CD14-positive monocyte (primary cell): ENCODE data around the gene CCNL1. TPM values are rescaled to one million over a fixed set of nuclear protein-coding genes. Genes with fewer than 3 reads are reported as not detected.

Source experiments
- DNase-seq, 3 donors: peaks; one replicate each; pipeline ENCODE4 v3.0.0-alpha.2; 2011 to 2022
- H2AFZ ChIP-seq: 2 replicates; pipeline ENCODE4 v1.6.0; 2012; ENCODE audit warnings: mild to moderate bottlenecking, low read depth, low read length, inconsistent platforms; ENCODE audit not compliant: insufficient read depth, poor library complexity, severe bottlenecking
- H3K27ac ChIP-seq, 2 donors: 1 replicate in 1 of 2; 2 replicates in 1 of 2; pipeline ENCODE4 v1.5.1; 2012 to 2013; ENCODE audit warnings: low read length in 2 of 2, control low read depth in 1 of 2, inconsistent platforms in 1 of 2, low read depth in 1 of 2, mild to moderate bottlenecking in 1 of 2
- H3K27me3 ChIP-seq, 2 donors: one replicate each; pipeline versions ENCODE4 v1.6.0 to v1.6.1; 2011 to 2013; ENCODE audit warnings: low read length in 2 of 2; ENCODE audit not compliant: control insufficient read depth in 2 of 2, insufficient read depth in 2 of 2
- H3K36me3 ChIP-seq, 2 donors: replicated peaks in 1 of 2; 1 replicate in 1 of 2; 2 replicates in 1 of 2; pipeline versions ENCODE4 v1.5.1 to v1.6.1; 2012 to 2013; ENCODE audit warnings: low read length in 2 of 2, control low read depth in 1 of 2, inconsistent platforms in 1 of 2, mild to moderate bottlenecking in 1 of 2; ENCODE audit not compliant: insufficient read depth in 2 of 2, control insufficient read depth in 1 of 2
- H3K4me1 ChIP-seq, 2 donors: 1 replicate in 1 of 2; 2 replicates in 1 of 2; pipeline versions ENCODE4 v1.5.1 to v1.6.1; 2012 to 2013; ENCODE audit warnings: low read length in 2 of 2, control low read depth in 1 of 2, inconsistent platforms in 1 of 2, mild to moderate bottlenecking in 1 of 2, moderate library complexity in 1 of 2; ENCODE audit not compliant: insufficient read depth in 2 of 2, control insufficient read depth in 1 of 2
- H3K4me2 ChIP-seq: replicated peaks from 2 replicates; pipeline ENCODE3; 2012; ENCODE audit warnings: low read length, moderate library complexity, mild to moderate bottlenecking; ENCODE audit not compliant: poor library complexity, severe bottlenecking; ENCODE audit errors: extremely low read depth
- H3K4me3 ChIP-seq, 3 experiments: fragments of 200-600 bp in 1 of 3; sonication (generic) in 1 of 3; replicated peaks in 1 of 3; 1 replicate in 2 of 3; 2 replicates in 1 of 3; pipeline ENCODE4 v1.5.1; 2011 to 2013; ENCODE audit warnings: low read length in 3 of 3, mild to moderate bottlenecking in 3 of 3, control low read depth in 2 of 3, low read depth in 2 of 3, inconsistent platforms in 1 of 3, moderate library complexity in 1 of 3
- H3K79me2 ChIP-seq: 2 replicates; pipeline ENCODE4 v1.6.0; 2012; ENCODE audit warnings: mild to moderate bottlenecking, control low read depth, inconsistent platforms, low read length, moderate library complexity; ENCODE audit not compliant: insufficient read depth
- H3K9ac ChIP-seq: 2 replicates; pipeline ENCODE4 v1.6.0; 2017; ENCODE audit warnings: low read length, mild to moderate bottlenecking; ENCODE audit not compliant: insufficient read depth, poor library complexity, severe bottlenecking
- H3K9me3 ChIP-seq, 2 donors: replicated peaks in 1 of 2; 1 replicate in 1 of 2; 2 replicates in 1 of 2; pipeline versions ENCODE4 v1.5.1 to v1.6.1; 2012 to 2013; ENCODE audit warnings: low read length in 2 of 2, control low read depth in 1 of 2; ENCODE audit not compliant: control insufficient read depth in 1 of 2, insufficient read depth in 1 of 2
- H4K20me1 ChIP-seq: 2 replicates; pipeline ENCODE4 v1.6.0; 2012; ENCODE audit warnings: mild to moderate bottlenecking, low read length, control low read depth, moderate library complexity; ENCODE audit not compliant: insufficient read depth
- H3K27ac Mint-ChIP-seq, 7 donors: one replicate each; pipeline ENCODE4 v1.8.0; 2020; ENCODE audit warnings: mild to moderate bottlenecking in 7 of 7, mixed read lengths in 7 of 7, moderate library complexity in 6 of 7, inconsistent platforms in 2 of 7
- H3K27me3 Mint-ChIP-seq, 3 donors: one replicate each; pipeline ENCODE4 v1.8.0; 2021 to 2022; ENCODE audit warnings: low read depth in 3 of 3, mild to moderate bottlenecking in 3 of 3, mixed read lengths in 3 of 3, moderate library complexity in 3 of 3, inconsistent platforms in 1 of 3
- H3K36me3 Mint-ChIP-seq, 2 donors: one replicate each; pipeline ENCODE4 v1.8.0; 2020; ENCODE audit warnings: mixed read lengths in 2 of 2, inconsistent platforms in 1 of 2, mild to moderate bottlenecking in 1 of 2
- H3K4me1 Mint-ChIP-seq: one replicate; pipeline ENCODE4 v1.8.0; 2020; ENCODE audit warnings: mild to moderate bottlenecking, mixed read lengths
- H3K4me3 Mint-ChIP-seq, 2 donors: one replicate each; pipeline ENCODE4 v1.8.0; 2020; ENCODE audit warnings: mild to moderate bottlenecking in 2 of 2, mixed read lengths in 2 of 2, moderate library complexity in 1 of 2
- H3K9me3 Mint-ChIP-seq, 7 donors: one replicate each; pipeline ENCODE4 v1.8.0; 2020 to 2022; ENCODE audit warnings: mixed read lengths in 7 of 7, mild to moderate bottlenecking in 6 of 7, moderate library complexity in 6 of 7, inconsistent platforms in 2 of 7
- WGBS: methylation state at CpG from one replicate; pipeline ENCODE4 v1.1.5; 2013; ENCODE audit warnings: missing lambda C conversion rate; ENCODE audit not compliant: insufficient coverage; 5-methylcytosine and 5-hydroxymethylcytosine counted together
- intact Hi-C, 2 donors: fragments of 100-400 bp; cut with micrococcal nuclease; formaldehyde crosslinking; loops; one replicate each; pipeline versions ENCODE4 v1.15.0 to v1.15.1; 2023
- polyA plus RNA-seq, 3 donors: library from polyadenylated mRNA; depleted of rRNA in 1 of 3; unstranded in 2 of 3; stranded (reverse) in 1 of 3; fragments of 300-500 nt in 2 of 3; fragments of >200 nt in 1 of 3; fragmentation: Illumina TruSeq in 2 of 3; gene quantifications; 1 replicate in 2 of 3; 2 replicates in 1 of 3; pipeline ENCODE4 v1.2.3, GENCODE V29; 2012 to 2021
- TF ChIP-seq, protein P1 (sequence below): fragments of 200-600 bp; IDR thresholded peaks from one replicate; pipeline ENCODE4 v1.8.0; 2022; ENCODE audit warnings: antibody characterized with exemption, mild to moderate bottlenecking

Gene CCNL1
- polyA plus RNA-seq, 3 donors = 32.0 to 751 (median 42.3) TPM

DNA sequence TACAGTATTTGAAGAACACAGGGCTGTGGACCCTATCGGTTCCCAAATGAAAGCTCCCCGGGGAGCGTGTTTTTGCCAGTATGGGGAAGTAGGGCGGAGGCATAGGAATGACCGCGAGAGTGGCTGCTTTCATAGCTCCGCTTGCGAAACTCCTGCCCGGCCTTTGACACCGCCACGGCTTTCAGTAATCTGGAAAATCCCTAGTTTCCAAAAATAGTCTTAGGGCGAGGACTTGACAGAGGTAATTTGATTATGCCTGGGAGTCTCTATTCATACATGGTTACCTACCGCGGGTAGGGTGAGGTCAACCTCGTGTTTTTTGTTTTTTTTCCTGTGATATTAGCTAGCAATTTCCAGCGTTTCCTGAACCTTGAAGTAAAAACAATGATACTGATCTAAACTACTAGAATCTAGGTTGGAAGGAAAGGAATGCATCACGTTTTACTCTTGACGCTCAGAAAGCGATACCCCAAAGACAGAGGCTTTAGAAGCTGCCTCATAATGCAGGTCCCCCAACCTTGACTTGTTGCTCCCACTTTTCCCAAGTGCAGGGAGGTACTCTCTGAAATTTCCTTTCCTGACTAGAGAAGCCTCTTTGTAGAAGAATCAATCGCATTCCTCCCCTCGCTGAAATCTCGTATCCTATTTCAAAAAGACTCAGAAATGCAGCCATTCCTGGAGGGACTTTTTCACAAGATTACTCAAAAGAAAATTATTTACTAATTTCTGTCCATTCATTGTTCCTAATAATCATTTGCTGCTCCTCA is 894 bp upstream of the CCNL1 start:
- WGBS = 26% methylated on average over 6 of the region's 22 CpGs
- Mint-ChIP-seq H3K27me3 (peaks cover 0 to 8% (median 0%) of the 10 kb centered on the region in 3 donors), H3K9me3 (peaks cover 0 to 3% (median 0%) of the 10 kb centered on the region in 7 donors), H3K4me3 (peak overlapping the region; percentile 99), H3K27ac (peak overlapping the region; percentile 99 to 100 (median 99)), H3K36me3 (peaks cover 32 to 42% of the 10 kb centered on the region in 2 donors), H3K4me1 (peaks cover 48% of the 10 kb centered on the region)
- peak overlapping the region; percentile 93 for H3K4me2 ChIP-seq
- peak; percentile 96 to 99 (median 98) for DNase-seq
- peak overlapping the region; percentile 88 to 99 (median 93) for H3K4me3 ChIP-seq
- no peaks in the 10 kb centered on the region for H3K27me3 ChIP-seq
- TF ChIP-seq, protein P1, sequence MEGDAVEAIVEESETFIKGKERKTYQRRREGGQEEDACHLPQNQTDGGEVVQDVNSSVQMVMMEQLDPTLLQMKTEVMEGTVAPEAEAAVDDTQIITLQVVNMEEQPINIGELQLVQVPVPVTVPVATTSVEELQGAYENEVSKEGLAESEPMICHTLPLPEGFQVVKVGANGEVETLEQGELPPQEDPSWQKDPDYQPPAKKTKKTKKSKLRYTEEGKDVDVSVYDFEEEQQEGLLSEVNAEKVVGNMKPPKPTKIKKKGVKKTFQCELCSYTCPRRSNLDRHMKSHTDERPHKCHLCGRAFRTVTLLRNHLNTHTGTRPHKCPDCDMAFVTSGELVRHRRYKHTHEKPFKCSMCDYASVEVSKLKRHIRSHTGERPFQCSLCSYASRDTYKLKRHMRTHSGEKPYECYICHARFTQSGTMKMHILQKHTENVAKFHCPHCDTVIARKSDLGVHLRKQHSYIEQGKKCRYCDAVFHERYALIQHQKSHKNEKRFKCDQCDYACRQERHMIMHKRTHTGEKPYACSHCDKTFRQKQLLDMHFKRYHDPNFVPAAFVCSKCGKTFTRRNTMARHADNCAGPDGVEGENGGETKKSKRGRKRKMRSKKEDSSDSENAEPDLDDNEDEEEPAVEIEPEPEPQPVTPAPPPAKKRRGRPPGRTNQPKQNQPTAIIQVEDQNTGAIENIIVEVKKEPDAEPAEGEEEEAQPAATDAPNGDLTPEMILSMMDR = no peak
- peaks cover 41 to 57% of the 10 kb centered on the region in 2 donors for H3K4me1 ChIP-seq
- peaks cover 41% of the 10 kb centered on the region for H4K20me1 ChIP-seq
- intact Hi-C loops = loop anchor here (1.0 to 5.0 kb wide), 3 partner anchors 14 to 286 kb away; no protein-coding TSS in a partner anchor
- H3K36me3 ChIP-seq = peaks cover 31 to 34% of the 10 kb centered on the region in 2 donors
- H3K9ac ChIP-seq = peak overlapping the region; percentile 100
- no peaks in the 10 kb centered on the region for H3K9me3 ChIP-seq
- peaks cover 56% of the 10 kb centered on the region for H3K79me2 ChIP-seq
- H3K27ac ChIP-seq = peak overlapping the region; percentile 95 to 100
- H2AFZ ChIP-seq = peak overlapping the region; percentile 25

DNA sequence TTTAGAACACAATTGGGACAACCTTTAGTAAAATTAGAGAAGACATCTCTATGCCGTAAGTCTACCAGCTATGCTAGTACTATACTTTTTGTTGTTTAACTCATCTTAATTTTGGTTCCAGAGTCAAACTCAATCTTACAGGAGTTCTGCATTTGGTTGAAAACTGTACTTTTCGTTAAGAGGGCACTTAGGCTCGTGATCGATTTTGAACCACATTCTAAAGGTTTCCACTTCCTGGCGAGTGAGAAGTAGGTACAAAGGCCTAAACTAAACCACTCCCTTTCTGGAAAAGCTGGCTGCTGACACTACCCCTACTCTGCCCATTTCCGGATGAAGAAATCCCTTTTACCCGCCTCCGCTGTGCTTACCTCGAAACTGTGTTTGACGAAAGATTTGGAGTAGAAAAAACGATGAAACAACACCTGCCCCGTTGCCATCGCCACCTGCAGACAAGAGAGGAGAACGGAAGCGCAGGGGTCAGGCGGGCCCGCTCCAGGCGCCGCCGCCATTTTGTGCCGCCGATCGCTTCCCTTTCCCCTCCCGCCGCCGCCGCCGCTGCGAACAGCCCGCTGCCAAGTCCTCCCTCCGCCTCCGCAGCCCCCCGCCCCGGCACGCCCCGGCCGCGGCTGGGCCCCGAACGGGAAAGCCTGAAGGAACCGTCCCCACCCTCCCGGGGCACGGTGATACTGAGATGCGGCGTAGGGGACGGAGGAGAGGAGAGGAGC is 748 bp downstream of the CCNL1 start:
- Mint-ChIP-seq H3K4me3 (peak overlapping the region; percentile 99), H3K9me3 (peaks cover 0 to 3% (median 0%) of the 10 kb centered on the region in 7 donors), H3K27me3 (peaks cover 0 to 8% (median 0%) of the 10 kb centered on the region in 3 donors), H3K4me1 (peaks cover 62% of the 10 kb centered on the region), H3K36me3 (peaks cover 45 to 57% of the 10 kb centered on the region in 2 donors), H3K27ac (peak overlapping the region; percentile 99 to 100 (median 99))
- intact Hi-C loops = no loop called here
- Histone ChIP-seq H4K20me1 (peaks cover 57% of the 10 kb centered on the region), H2AFZ (no peak overlapping the region), H3K4me1 (peaks cover 43 to 69% of the 10 kb centered on the region in 2 donors), H3K4me3 (peak overlapping the region; percentile 88 to 99 (median 93)), H3K27me3 (no peaks in the 10 kb centered on the region), H3K4me2 (peak overlapping the region; percentile 93), H3K27ac (peak overlapping the region; percentile 95 to 100), H3K9me3 (no peaks in the 10 kb centered on the region), H3K79me2 (peaks cover 72% of the 10 kb centered on the region), H3K9ac (peak overlapping the region; percentile 100), H3K36me3 (peaks cover 47 to 50% of the 10 kb centered on the region in 2 donors)
- WGBS = 0% methylated on average over 26 of the region's 46 CpGs
- TF ChIP-seq, protein P1 = no peak
- peak; percentile 56 to 69 (median 64) for DNase-seq
